HG02678 (cell line): ENCODE measurements around the gene ARG2.

ENCODE experiments used
- ATAC-seq: cut with Tn5 transposase; IDR thresholded peaks from one replicate; pipeline ENCODE4 v1.9.1; 2021; ENCODE audit warnings: mild to moderate bottlenecking, moderate library complexity; ENCODE audit not compliant: unreplicated experiment

ARG2 gene

DNA sequence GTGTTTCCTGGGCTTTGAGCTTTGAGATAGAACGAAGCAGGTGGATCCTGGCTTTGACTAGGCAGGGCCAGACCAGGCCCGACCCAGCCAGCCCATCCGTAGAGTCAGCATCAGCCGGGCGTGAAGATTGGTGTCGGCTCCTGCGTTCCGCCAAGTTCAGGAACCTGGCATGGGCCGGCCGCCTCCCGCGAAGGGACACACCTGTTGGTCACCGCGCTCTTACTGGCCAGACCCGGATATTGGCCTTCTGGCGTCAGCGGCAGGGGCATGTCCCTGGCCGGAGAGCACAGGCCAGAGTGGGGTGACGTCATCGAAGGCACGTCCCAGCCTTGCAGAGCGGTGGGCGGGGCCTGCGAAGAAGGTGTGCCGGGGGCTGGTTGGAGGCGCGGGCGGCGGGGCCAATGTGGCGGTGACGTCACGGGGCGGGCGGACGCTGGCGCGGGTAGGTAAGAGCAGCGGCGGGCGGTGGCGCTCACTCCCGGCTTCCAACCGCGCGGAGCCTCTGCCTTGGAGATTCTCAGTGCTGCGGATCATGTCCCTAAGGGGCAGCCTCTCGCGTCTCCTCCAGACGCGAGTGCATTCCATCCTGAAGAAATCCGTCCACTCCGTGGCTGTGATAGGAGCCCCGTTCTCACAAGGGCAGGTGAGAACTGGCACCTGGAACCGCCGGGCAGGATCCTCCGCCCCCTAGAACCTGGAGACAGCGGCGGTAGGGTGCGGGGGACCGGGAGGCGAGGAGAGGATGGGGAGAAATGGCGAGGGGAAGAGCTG lies at the start of gene ARG2:
ARG2 (plus strand) TSS at position 475 of the 771 bp plus-strand sequence; CDS start at position 533, 58 bp downstream.
- ATAC-seq: peak; percentile 97

GRCh38 chr14:67570453-67570852 lies 49.3 kb upstream of the ARG2 start:
- no peak for ATAC-seq

DNA sequence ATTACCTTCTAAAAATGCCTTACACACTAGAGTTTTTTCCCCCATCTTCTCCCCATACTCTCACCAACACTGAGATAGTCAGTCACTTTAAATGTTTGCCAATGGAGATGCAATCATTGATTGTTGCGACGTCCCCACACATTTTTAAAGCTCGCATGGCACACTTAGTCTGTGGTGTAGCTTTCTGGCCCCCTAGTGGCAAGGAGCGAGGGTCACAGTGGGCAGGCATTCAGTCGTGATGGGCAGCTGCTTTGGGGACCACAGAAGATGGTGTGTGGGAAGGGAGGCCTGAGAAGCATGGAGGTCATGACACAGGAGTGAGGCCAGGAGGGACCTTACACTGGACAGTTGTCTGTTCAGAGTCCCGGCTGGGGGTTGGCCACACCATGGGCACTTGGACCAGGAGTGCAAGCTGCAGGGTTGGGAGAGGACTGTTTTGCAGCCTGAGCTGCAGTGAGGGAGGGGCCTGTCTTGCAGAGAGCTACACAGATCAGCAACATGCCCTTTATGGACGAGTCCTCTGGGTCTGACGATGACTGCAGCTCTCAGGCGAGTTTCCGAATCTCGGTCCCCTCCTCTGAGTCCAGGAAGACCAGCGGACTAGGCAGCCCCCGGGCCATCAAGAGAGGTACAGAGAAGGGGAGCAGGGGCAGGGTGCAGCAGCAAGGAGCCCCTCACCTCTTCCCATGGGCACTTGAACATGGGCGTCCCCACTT lies 48.3 kb upstream of the ARG2 start:
- ATAC-seq: no peak

DNA sequence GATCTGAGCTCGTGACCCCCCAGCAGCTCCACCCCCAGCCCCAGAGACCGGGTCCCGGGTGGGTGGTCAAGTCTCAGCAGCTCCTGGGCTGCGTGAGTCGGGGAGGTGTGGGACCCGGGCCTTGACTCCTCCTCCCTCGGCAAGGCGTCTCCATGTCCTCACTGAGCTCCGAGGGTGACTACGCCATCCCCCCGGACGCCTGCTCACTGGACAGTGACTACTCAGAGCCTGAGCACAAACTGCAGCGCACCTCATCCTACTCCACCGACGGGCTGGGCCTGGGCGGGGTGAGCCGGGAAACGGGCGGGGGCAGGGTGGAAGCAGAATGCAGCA lies 47.8 kb upstream of the ARG2 start:
- ATAC-seq: no peak

DNA sequence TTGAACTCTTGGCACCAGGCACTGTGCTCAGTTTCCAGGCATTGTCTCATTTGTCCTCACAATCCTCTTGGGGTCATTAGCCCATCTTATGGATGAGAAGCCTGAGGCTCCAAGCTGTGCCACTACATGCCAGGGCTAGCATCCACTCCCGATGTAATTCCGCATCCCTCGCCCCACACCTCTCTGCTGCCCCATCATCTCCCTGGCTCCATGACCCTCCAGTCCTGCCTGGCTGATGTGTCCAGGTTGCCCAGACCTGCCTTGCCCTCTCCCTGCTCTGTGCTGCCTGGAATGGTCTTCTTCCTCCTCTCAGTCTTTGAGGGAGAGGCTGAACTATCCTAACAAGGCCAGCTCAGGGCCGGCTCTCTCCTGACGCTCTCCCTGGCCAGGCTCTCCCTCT lies 47.1 kb upstream of the ARG2 start:
- ATAC-seq: no peak

DNA sequence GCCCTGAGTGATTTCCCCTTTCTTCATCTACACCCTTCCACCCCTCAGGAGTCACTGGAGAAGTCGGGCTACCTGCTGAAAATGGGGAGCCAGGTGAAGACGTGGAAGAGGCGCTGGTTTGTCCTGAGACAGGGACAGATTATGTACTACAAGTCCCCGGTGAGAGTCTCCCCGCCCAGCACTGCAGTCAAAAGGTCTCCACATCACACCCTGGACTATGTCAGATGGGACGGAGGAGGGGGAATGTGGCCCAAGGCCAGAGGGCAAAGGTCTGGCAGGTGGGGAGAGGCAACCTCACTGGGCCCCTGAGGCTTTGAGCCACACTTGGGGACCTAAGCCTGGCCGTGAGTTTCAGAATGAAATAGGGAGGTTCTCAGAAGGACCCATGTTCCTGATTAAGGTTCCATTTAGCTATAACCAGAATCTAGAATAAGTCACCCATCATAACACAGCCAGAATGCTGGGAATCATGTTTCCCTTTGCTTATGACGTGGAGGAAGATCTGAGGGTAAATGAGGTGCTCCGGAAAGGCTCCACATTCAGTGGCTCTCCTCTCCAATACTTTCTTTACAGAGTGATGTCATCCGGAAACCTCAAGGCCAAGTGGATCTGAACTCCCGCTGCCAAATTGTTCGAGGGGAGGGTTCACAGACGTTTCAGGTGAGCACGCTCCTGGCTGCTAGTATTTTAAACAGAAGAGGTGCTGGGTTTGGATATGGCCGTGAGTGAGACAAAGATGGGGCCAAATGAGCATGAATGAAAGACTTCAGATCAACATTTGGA lies 46.3 kb upstream of the ARG2 start:
- ATAC-seq: no peak

DNA sequence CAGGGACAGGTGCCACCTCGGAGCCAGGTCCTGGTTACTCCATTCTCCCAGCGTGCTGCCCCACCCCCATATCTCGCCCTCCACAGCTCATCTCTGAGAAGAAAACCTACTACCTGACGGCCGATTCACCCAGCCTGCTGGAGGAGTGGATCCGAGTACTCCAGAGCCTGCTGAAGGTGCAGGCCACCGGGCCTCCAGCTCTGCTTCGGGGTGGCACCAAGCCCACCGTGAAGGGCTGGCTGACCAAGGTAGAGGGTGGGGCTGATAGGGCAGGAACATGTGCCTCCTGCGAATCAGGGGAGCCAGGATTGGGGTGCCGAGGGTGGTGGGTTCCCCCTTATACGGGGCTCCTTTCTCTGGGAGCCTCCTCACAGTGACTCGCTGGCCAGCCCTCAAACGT lies 45.6 kb upstream of the ARG2 start:
- ATAC-seq: no peak

DNA sequence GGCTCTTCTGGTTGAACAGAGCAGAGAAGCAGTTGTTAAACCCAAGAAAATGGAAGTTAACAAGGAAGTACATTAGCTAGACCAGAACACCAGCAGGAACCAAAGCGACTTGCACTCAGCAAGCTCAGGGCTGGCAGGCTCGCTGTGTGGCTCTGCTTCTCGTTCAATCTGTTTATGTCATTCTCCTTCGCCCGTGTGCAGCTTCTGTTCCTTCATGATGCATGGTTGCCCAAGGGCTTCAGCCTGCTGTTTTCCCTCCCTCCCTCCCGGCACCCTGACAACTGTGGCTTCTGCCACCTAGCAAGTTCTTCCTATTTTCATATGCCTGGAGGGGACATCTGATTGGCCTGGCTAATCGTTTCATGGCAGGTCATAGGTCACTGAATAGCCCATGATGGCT lies 44.9 kb upstream of the ARG2 start:
- ATAC-seq: no peak

DNA sequence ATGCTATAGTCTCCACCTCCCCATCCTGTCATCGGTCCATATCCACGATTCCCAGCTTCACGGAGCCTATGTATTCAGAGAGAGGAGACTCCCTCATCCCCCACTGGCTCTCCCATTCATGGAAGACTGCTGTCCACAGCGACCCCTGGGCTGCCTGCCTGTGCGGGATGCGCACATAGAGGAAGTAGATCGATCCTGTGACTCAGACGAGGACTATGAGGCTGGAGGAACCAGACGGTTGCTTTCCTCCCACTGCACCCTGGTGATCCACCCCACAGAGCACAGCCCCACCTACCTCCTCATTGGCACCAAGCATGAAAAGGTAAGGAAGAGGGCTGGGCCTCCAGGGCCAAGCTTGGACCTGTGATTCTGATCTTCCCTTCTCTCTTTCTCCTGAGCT lies 44.0 kb upstream of the ARG2 start:
- no peak for ATAC-seq

DNA sequence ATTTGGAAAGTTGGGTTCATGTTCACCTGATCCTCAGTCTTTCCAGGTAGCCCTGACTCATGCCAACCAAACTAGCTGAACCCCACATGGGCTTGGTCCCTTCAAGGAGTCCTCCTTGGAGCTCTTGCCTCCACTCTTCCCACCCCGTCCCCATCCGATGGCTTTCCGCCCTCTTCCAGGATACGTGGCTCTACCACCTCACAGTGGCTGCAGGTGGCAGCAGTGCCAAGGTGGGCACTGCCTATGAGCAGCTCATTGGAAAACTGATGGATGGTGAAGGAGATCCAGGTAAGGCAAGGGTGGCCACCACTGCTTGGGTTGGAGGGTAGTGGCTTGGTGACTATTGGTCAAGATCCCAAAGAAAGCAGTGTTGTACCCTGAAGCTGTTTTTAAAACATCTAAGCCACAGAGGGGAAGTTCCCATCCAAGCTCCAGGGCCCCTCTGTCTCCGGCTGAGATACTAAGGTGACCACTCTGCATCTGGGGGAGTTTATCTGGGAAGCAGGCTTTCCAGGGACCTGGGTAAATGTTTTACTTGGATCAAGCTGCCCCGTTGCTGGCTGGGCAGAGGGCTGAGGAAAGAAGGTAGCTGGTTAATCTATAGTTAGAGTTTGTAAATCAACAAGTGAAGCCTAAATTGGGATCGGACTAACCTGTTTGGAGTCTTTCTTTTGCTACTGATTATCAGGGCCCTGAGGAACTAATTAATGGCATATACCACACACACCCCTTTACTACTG lies 43.3 kb upstream of the ARG2 start:
- ATAC-seq: no peak

DNA sequence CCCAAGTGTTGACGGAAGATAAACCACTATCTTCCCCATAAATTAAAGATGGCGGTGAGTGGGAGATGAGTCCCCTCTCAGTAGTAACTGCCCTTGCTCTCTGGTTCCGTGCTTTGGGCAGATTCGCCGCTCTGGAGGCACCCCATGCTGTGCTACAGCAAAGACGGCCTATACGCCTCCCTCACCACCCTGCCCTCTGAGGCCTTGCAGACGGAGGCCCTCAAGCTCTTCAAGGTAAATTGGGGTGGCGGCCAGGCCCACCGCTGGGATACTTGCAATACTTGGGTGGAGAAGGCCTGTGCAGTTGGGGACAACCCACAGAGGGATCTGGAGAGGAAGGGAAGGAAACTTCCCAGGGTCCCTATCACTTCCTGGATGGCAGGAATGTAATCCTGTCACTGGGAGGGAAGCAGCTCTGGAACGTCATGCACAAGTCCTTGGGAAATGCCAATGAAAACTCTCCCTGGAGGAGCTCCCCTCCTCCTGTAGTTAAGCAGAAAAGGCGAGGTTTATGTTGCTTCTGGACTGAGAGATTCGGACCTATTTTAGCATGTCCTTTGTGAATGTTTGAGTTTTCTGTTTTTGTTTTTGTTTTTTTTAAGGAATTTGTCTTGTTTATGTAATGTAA lies 42.4 kb upstream of the ARG2 start:
- no peak for ATAC-seq

- no peak for ATAC-seq
Measured at GRCh38 chr14:67577909-67578749, 41.6 kb upstream of the ARG2 start.

- no peak for ATAC-seq
Measured at GRCh38 chr14:67579040-67579439, 40.7 kb upstream of the ARG2 start.

DNA sequence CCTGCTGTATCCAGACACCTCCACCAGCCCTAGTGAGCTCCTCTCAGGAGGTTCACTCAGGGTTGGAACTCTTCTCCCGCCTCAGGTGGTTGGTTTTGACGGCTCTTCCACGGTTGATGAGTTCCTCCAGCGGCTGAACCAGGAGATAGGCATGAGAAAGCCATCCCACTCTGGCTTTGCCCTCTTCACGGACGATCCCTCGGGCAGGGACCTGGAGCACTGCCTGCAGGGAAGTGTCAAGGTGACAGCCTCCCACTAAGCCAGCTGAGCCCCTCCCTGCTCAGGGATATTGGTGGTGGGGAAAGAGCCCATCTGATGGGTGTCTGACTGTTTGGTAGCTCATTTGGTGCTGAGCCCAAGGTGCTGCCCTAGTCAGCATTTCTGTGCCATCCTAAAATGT lies 40.1 kb upstream of the ARG2 start:
- no peak for ATAC-seq

GRCh38 chr14:67580336-67581171 lies 39.2 kb upstream of the ARG2 start:
- ATAC-seq: no peak

- no peak for ATAC-seq
Measured at GRCh38 chr14:67581643-67582042, 38.1 kb upstream of the ARG2 start.

- ATAC-seq: no peak
Measured at GRCh38 chr14:67582061-67582460, 37.7 kb upstream of the ARG2 start.

GRCh38 chr14:67583711-67584644 lies 35.7 kb upstream of the ARG2 start:
- no peak for ATAC-seq
